SK-N-SH (cell line): ENCODE results near the gene FBN2.

ENCODE experiments used
- ELF1 ChIP-seq: IDR thresholded peaks from 2 replicates; pipeline ENCODE4 v1.4.0; 2012
- EP300 ChIP-seq, 2 experiments: IDR thresholded peaks; 2 replicates each; pipeline versions ENCODE4 v1.4.0 to v1.6.1; 2012; ENCODE audit warnings: borderline replicate concordance in 1 of 2, low read depth in 1 of 2, low read length in 1 of 2
- EZH2phosphoT487 ChIP-seq: fragments of 200-600 bp; sonication (generic); IDR thresholded peaks from 2 replicates; pipeline ENCODE4 v1.6.1; 2017; ENCODE audit warnings: low read depth, mixed run types, mild to moderate bottlenecking, antibody characterized with exemption, moderate library complexity, borderline replicate concordance
- POLR2AphosphoS5 ChIP-seq: IDR thresholded peaks from 2 replicates; pipeline ENCODE4 v1.6.1; 2012; ENCODE audit warnings: low read depth, low read length
- RCOR1 ChIP-seq: fragments of 150-350 bp; IDR thresholded peaks from 2 replicates; pipeline ENCODE4 v1.6.1; 2017; ENCODE audit warnings: antibody characterized with exemption, low read length
- TAF1 ChIP-seq: IDR thresholded peaks from 2 replicates; pipeline ENCODE4 v1.6.1; 2012; ENCODE audit warnings: low read depth, mild to moderate bottlenecking, low read length, moderate library complexity, borderline replicate concordance
- YY1 ChIP-seq: IDR thresholded peaks from 2 replicates; pipeline ENCODE4 v1.4.0; 2012; ENCODE audit warnings: low read depth, mild to moderate bottlenecking
- TF ChIP-seq, protein P1 (sequence below): fragments of 200-600 bp; sonication (generic); IDR thresholded peaks from 2 replicates; pipeline ENCODE4 v1.6.1; 2017; ENCODE audit warnings: antibody characterized with exemption, mild to moderate bottlenecking, moderate library complexity
- TF ChIP-seq, protein P2 (sequence below): IDR thresholded peaks from 2 replicates; pipeline ENCODE4; 2012
- TF ChIP-seq, protein P3 (sequence below): IDR thresholded peaks from 2 replicates; pipeline ENCODE4 v1.4.0; 2012; ENCODE audit warnings: low read depth, borderline replicate concordance
- TF ChIP-seq, protein P4 (sequence below): IDR thresholded peaks from 2 replicates; pipeline ENCODE4 v1.4.0; 2012; ENCODE audit warnings: low read depth
- TF ChIP-seq, protein P5 (sequence below): IDR thresholded peaks from 2 replicates; pipeline ENCODE4 v1.6.1; 2012; ENCODE audit warnings: mild to moderate bottlenecking, low read depth, low read length, moderate library complexity
- TF ChIP-seq, protein P6 (sequence below): IDR thresholded peaks from 2 replicates; pipeline ENCODE4 v1.4.0; 2012; ENCODE audit warnings: low read depth, borderline replicate concordance

DNA sequence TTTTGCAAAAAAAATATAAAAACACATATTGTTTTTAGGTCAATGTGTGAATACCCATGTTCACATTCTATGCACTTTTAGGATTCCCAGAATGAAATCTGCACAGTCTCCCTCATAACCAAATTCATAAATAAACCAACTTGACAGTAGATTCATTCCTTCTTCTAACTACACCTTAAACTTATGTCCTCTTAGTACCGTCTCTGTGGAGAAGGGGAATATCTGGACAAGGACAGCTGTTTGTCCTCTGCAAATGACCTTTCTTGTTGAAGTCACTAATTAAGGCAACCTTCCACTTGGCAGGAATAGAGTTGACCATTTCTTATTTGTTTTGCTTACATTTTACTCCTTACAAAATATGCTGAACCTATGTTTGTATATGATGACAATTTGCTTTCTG is 71.1 kb downstream of the FBN2 start:
- TF ChIP-seq, protein P1, sequence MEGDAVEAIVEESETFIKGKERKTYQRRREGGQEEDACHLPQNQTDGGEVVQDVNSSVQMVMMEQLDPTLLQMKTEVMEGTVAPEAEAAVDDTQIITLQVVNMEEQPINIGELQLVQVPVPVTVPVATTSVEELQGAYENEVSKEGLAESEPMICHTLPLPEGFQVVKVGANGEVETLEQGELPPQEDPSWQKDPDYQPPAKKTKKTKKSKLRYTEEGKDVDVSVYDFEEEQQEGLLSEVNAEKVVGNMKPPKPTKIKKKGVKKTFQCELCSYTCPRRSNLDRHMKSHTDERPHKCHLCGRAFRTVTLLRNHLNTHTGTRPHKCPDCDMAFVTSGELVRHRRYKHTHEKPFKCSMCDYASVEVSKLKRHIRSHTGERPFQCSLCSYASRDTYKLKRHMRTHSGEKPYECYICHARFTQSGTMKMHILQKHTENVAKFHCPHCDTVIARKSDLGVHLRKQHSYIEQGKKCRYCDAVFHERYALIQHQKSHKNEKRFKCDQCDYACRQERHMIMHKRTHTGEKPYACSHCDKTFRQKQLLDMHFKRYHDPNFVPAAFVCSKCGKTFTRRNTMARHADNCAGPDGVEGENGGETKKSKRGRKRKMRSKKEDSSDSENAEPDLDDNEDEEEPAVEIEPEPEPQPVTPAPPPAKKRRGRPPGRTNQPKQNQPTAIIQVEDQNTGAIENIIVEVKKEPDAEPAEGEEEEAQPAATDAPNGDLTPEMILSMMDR, result no peak
- TF ChIP-seq EZH2phosphoT487, result no peak
- TF ChIP-seq, protein P2, sequence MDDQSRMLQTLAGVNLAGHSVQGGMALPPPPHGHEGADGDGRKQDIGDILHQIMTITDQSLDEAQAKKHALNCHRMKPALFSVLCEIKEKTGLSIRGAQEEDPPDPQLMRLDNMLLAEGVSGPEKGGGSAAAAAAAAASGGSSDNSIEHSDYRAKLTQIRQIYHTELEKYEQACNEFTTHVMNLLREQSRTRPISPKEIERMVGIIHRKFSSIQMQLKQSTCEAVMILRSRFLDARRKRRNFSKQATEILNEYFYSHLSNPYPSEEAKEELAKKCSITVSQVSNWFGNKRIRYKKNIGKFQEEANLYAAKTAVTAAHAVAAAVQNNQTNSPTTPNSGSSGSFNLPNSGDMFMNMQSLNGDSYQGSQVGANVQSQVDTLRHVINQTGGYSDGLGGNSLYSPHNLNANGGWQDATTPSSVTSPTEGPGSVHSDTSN, result no peak
- TF ChIP-seq YY1, result no peak
- TF ChIP-seq, protein P3, sequence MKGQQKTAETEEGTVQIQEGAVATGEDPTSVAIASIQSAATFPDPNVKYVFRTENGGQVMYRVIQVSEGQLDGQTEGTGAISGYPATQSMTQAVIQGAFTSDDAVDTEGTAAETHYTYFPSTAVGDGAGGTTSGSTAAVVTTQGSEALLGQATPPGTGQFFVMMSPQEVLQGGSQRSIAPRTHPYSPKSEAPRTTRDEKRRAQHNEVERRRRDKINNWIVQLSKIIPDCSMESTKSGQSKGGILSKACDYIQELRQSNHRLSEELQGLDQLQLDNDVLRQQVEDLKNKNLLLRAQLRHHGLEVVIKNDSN, result no peak
- TF ChIP-seq RCOR1, result no peak
- no peak for TF ChIP-seq EP300 (IDR thresholded peaks at IDR 0.05; ENCODE audit: borderline replicate concordance in 1 of 2, low read depth in 1 of 2, low read length in 1 of 2)
- TF ChIP-seq, protein P4, sequence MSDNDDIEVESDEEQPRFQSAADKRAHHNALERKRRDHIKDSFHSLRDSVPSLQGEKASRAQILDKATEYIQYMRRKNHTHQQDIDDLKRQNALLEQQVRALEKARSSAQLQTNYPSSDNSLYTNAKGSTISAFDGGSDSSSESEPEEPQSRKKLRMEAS, result no peak
- TF ChIP-seq, protein P5, sequence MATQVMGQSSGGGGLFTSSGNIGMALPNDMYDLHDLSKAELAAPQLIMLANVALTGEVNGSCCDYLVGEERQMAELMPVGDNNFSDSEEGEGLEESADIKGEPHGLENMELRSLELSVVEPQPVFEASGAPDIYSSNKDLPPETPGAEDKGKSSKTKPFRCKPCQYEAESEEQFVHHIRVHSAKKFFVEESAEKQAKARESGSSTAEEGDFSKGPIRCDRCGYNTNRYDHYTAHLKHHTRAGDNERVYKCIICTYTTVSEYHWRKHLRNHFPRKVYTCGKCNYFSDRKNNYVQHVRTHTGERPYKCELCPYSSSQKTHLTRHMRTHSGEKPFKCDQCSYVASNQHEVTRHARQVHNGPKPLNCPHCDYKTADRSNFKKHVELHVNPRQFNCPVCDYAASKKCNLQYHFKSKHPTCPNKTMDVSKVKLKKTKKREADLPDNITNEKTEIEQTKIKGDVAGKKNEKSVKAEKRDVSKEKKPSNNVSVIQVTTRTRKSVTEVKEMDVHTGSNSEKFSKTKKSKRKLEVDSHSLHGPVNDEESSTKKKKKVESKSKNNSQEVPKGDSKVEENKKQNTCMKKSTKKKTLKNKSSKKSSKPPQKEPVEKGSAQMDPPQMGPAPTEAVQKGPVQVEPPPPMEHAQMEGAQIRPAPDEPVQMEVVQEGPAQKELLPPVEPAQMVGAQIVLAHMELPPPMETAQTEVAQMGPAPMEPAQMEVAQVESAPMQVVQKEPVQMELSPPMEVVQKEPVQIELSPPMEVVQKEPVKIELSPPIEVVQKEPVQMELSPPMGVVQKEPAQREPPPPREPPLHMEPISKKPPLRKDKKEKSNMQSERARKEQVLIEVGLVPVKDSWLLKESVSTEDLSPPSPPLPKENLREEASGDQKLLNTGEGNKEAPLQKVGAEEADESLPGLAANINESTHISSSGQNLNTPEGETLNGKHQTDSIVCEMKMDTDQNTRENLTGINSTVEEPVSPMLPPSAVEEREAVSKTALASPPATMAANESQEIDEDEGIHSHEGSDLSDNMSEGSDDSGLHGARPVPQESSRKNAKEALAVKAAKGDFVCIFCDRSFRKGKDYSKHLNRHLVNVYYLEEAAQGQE, result no peak
- TF ChIP-seq, protein P6, sequence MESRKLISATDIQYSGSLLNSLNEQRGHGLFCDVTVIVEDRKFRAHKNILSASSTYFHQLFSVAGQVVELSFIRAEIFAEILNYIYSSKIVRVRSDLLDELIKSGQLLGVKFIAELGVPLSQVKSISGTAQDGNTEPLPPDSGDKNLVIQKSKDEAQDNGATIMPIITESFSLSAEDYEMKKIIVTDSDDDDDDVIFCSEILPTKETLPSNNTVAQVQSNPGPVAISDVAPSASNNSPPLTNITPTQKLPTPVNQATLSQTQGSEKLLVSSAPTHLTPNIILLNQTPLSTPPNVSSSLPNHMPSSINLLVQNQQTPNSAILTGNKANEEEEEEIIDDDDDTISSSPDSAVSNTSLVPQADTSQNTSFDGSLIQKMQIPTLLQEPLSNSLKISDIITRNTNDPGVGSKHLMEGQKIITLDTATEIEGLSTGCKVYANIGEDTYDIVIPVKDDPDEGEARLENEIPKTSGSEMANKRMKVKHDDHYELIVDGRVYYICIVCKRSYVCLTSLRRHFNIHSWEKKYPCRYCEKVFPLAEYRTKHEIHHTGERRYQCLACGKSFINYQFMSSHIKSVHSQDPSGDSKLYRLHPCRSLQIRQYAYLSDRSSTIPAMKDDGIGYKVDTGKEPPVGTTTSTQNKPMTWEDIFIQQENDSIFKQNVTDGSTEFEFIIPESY, result no peak
- no peak for TF ChIP-seq POLR2AphosphoS5
- no peak for TF ChIP-seq TAF1
- no peak for TF ChIP-seq ELF1
